Body of pancreas (tissue), 4 donors: Measurements from ENCODE around the gene PGF.

Experiments used
- CTCF ChIP-seq, 7 experiments: fragments of 450-650 bp in 4 of 7; fragments of 200-600 bp in 3 of 7; sonication (generic) in 3 of 7; IDR thresholded peaks; one replicate each; pipeline ENCODE4 v1.5.1; 2016 to 2019; ENCODE audit warnings: antibody characterized with exemption in 7 of 7
- POLR2A ChIP-seq, 3 donors: fragments of 450-650 bp; IDR thresholded peaks; one replicate each; pipeline ENCODE4 v1.6.1; 2016; ENCODE audit warnings: antibody characterized with exemption in 3 of 3, mild to moderate bottlenecking in 2 of 3

DNA sequence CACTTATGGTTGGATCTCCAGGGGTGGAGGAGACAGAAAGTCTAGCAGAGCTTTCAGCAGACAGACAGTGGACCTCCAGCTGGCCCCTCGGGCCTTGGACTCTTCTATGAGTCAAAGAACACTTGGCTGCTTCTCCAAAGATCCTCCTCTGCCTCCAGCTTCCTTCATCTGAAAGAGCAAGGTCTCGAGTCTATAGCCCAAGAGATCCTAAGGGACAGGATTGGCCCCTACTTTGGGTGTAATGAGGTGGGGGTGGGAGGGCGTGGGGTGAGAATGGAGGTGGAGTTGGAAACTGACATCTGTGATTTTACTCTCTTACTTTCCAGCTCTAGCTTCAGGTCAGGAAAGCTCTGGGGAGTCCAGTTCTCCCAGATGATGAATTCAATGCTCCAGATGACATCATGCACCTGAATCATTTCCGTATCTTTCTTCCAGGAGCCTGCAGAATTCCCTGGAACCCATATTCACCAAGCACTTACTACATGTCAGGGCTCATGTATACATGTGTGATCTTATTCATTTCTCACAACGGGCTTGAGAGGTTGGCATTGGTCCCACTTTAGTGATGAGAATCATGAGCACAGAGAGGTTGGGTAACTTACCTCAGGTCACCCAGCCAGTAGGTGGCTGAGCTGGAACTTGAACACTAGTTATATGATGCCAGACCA lies 10.2 kb upstream of the PGF start:
- no peak for TF ChIP-seq POLR2A (IDR thresholded peaks at IDR 0.05)
- TF ChIP-seq CTCF (IDR thresholded peaks at IDR 0.05): no peak
